NCI-H2171 treated with DMSO at 0.1 percent for 48 hours (cell line): ENCODE measurements around the gene IKBKE.

Source experiments
- DNase-seq: peaks from one replicate; lab custom pipeline; 2025; lab: John Stamatoyannopoulos, UW

The IKBKE gene

GRCh38 chr1:206496131-206496793 lies 26.0 kb downstream of the IKBKE start:
- peak; percentile 8 for DNase-seq

- no peak for DNase-seq
Observed at GRCh38 chr1:206497363-206497762, 27.1 kb downstream of the IKBKE start.

GRCh38 chr1:206497774-206498173 lies 27.5 kb downstream of the IKBKE start:
- DNase-seq, result no peak

GRCh38 chr1:206498685-206499084 lies 28.4 kb downstream of the IKBKE start:
- no peak for DNase-seq

GRCh38 chr1:206500046-206500445 lies 29.8 kb downstream of the IKBKE start:
- no peak for DNase-seq

GRCh38 chr1:206501881-206502280 lies 31.6 kb downstream of the IKBKE start:
- no peak for DNase-seq

GRCh38 chr1:206502403-206502802 lies 32.1 kb downstream of the IKBKE start:
- DNase-seq, result no peak

- DNase-seq, result no peak
Observed at GRCh38 chr1:206502812-206503211, 32.5 kb downstream of the IKBKE start.

- DNase-seq, result peak; percentile 56
Observed at GRCh38 chr1:206503591-206504362, 33.5 kb downstream of the IKBKE start.

GRCh38 chr1:206504363-206504713 lies 34.1 kb downstream of the IKBKE start:
- no peak for DNase-seq

GRCh38 chr1:206505702-206506355 lies 35.6 kb downstream of the IKBKE start:
- no peak for DNase-seq

GRCh38 chr1:206506405-206507283 lies 36.4 kb downstream of the IKBKE start:
- DNase-seq, result no peak

- DNase-seq, result peak; percentile 60
Observed at GRCh38 chr1:206507284-206508129, 37.2 kb downstream of the IKBKE start, which contains the start of gene RASSF5. Gene RASSF5, plus strand, starts transcription at chr1:206507531. Its CDS starts 72 bp downstream, at chr1:206507603.

GRCh38 chr1:206508130-206508889 lies 38.0 kb downstream of the IKBKE start:
- no peak for DNase-seq

GRCh38 chr1:206508956-206509355 lies 38.7 kb downstream of the IKBKE start:
- DNase-seq, result no peak

- DNase-seq, result no peak
Observed at GRCh38 chr1:206509612-206510257, 39.5 kb downstream of the IKBKE start.

- peak; percentile 87 for DNase-seq
Observed at GRCh38 chr1:206510371-206510770, 40.1 kb downstream of the IKBKE start.

GRCh38 chr1:206511362-206512057 lies 41.2 kb downstream of the IKBKE start:
- peak; percentile 44 for DNase-seq
